Thyroid gland (tissue), 4 donors: ENCODE data around the gene NSA2.

ENCODE experiments used
- POLR2A ChIP-seq, 2 donors: fragments of 450-650 bp; IDR thresholded peaks; one replicate each; pipeline ENCODE4 v1.6.1; 2017; ENCODE audit warnings: antibody characterized with exemption in 2 of 2, mild to moderate bottlenecking in 2 of 2, moderate library complexity in 1 of 2
- TF ChIP-seq, protein P1 (sequence below), 6 experiments: fragments of 200-600 bp in 3 of 6; fragments of 450-650 bp in 3 of 6; sonication (generic) in 3 of 6; IDR thresholded peaks; one replicate each; pipeline ENCODE4 v1.5.1; 2016 to 2019; ENCODE audit warnings: antibody characterized with exemption in 6 of 6, mild to moderate bottlenecking in 2 of 6, inconsistent platforms in 1 of 6, moderate library complexity in 1 of 6

DNA sequence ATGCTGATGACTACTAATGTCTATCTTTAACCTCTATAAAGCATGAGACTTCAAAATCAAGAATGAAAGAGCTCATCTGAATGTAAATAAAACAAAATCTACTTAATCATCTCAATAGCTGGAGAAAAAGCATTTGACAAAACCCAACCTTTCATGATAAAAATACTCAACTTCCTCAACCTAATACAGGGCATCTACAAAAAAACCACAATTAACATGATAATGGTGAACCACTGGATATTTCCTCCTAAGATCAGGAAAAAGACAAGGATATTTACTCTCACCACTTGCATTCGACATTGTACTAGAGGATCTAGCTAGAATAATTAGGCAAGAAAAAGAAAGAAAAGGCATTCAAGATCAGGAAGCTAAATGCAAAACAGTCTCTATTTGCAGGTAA, 49.8 kb downstream of the NSA2 start:
- TF ChIP-seq POLR2A (IDR thresholded peaks at IDR 0.05) = no peak
- TF ChIP-seq, protein P1, sequence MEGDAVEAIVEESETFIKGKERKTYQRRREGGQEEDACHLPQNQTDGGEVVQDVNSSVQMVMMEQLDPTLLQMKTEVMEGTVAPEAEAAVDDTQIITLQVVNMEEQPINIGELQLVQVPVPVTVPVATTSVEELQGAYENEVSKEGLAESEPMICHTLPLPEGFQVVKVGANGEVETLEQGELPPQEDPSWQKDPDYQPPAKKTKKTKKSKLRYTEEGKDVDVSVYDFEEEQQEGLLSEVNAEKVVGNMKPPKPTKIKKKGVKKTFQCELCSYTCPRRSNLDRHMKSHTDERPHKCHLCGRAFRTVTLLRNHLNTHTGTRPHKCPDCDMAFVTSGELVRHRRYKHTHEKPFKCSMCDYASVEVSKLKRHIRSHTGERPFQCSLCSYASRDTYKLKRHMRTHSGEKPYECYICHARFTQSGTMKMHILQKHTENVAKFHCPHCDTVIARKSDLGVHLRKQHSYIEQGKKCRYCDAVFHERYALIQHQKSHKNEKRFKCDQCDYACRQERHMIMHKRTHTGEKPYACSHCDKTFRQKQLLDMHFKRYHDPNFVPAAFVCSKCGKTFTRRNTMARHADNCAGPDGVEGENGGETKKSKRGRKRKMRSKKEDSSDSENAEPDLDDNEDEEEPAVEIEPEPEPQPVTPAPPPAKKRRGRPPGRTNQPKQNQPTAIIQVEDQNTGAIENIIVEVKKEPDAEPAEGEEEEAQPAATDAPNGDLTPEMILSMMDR (IDR thresholded peaks at IDR 0.05) = no peak
